GM12864 (cell line): ENCODE results near the gene SETD1B.
"Not testable (repeated sequence)": the region's sequence is repeated elsewhere in the genome, so short reads cannot be mapped to it uniquely, and the experiment has no call there.

Experiments
- DNase-seq: peaks from one replicate; pipeline ENCODE4 v3.0.0-alpha.2; 2011; ENCODE audit warnings: low read depth
- H3K4me3 ChIP-seq: 2 replicates; pipeline ENCODE4 v1.5.1; 2011; ENCODE audit warnings: mild to moderate bottlenecking, low read depth, low read length, control low read depth
- TF ChIP-seq, protein P1 (sequence below): IDR thresholded peaks from 2 replicates; pipeline ENCODE4 v1.5.1; 2011; ENCODE audit warnings: low read depth, mild to moderate bottlenecking, moderate library complexity, low read length, control low read depth, inconsistent platforms; ENCODE audit errors: missing control alignments

The SETD1B gene

DNA sequence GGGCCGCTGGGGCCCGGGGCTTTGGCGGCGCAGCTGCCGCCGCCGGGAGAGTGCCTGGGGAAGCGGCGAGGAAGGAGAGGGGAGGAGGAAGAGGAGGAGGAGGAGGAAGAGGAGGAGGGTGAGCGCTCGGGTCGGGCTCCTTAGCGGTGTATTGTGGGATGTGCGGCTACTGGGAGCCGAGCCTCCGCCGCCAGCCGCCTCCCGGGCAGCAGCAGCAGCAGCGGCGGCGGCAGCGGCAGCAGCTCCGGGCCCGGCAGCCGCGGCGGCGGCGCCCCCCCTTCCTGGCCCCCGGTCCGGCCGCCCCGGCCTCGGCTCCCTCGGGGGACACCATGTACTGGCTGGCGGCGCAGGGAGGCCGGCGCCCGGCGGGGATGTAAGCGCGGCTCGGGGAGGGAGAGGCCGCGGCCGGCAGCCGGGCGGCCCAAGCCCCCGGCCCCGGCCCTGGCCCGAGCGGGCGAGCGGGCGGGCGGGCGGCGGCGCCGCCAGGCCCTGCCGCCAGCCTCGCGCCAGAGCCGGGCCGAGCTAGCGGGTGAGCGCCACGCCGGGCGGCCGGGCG, at the start of gene SETD1B:
Gene SETD1B (plus strand): TSS at position 149 of the 556 bp plus-strand sequence. CDS start 729 bp downstream, outside the sequence.
- H3K4me3 ChIP-seq, result peak within 1 kb of the TSS; percentile 79

DNA sequence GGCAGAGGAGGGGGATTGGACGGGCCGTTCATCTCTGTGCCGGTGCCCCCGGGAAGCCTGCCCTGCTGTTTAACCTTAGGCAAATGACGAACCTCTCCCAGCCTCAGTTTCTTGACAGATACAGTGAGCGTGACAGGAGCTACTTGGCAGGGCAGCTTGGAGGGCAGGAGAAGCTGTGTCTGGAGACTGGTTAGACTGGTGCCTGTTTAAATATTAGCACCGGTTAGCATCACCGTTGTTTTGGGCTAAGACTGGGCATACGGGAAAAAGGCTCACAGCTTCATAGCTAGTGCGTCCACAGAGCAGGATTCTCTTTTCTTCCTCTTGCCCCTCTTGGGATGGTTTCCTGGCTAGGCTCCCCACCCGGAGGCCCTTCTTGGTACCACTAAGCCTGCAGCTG, 49.0 kb upstream of the SETD1B start:
- TF ChIP-seq, protein P1, sequence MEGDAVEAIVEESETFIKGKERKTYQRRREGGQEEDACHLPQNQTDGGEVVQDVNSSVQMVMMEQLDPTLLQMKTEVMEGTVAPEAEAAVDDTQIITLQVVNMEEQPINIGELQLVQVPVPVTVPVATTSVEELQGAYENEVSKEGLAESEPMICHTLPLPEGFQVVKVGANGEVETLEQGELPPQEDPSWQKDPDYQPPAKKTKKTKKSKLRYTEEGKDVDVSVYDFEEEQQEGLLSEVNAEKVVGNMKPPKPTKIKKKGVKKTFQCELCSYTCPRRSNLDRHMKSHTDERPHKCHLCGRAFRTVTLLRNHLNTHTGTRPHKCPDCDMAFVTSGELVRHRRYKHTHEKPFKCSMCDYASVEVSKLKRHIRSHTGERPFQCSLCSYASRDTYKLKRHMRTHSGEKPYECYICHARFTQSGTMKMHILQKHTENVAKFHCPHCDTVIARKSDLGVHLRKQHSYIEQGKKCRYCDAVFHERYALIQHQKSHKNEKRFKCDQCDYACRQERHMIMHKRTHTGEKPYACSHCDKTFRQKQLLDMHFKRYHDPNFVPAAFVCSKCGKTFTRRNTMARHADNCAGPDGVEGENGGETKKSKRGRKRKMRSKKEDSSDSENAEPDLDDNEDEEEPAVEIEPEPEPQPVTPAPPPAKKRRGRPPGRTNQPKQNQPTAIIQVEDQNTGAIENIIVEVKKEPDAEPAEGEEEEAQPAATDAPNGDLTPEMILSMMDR, result no peak
- H3K4me3 ChIP-seq, result no peak overlapping the region
- DNase-seq, result no peak

More for the DNA sequence above, at the start of gene SETD1B:
- TF ChIP-seq, protein P1, result no peak
- no peak for DNase-seq

GRCh38 chr12:121755591-121755990, 48.2 kb upstream of the SETD1B start:
- TF ChIP-seq, protein P1, result no peak

GRCh38 chr12:121758536-121758935, 45.3 kb upstream of the SETD1B start:
- H3K4me3 ChIP-seq, DNase-seq: not testable (repeated sequence)

More at GRCh38 chr12:121755591-121755990, 48.2 kb upstream of the SETD1B start:
- H3K4me3 ChIP-seq, result no peak overlapping the region
- no peak for DNase-seq

- H3K4me3 ChIP-seq, result no peak overlapping the region
- TF ChIP-seq, protein P1, result no peak
- DNase-seq, result no peak
These were observed 41.5 kb upstream of the SETD1B start for GRCh38 chr12:121762269-121762668.

DNA sequence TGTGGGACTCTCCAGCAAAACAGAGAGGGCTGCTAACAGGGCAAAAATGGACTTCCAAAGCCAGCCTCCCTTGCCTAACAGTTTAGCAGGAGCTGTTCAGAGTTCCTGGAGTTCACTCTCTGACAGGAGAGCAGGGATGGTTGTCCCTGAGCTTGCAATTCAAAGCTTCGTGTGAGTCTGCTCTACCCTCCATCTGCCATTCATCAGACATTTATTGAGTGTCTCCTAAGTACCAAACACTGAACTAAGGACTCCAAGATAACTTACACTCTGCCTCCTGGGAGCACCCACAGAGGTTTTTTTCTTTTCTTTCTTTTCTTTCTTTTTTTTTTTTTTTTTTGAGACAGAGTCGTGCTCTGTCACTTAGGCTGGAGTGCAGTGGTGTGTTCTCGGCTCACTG, 39.0 kb upstream of the SETD1B start:
- TF ChIP-seq, protein P1, result no peak
- no peak for DNase-seq
- H3K4me3 ChIP-seq, result no peak overlapping the region

GRCh38 chr12:121765573-121765972, 38.2 kb upstream of the SETD1B start:
- no peak overlapping the region for H3K4me3 ChIP-seq
- TF ChIP-seq, protein P1, result no peak
- no peak for DNase-seq
